ENCODE measurements around the gene CNTN1.

The CNTN1 gene

GRCh38 chr12:40980427-40980961 is 288.3 kb downstream of the CNTN1 start:
- no peak for DNase-seq

GRCh38 chr12:40986001-40986400 is 293.8 kb downstream of the CNTN1 start:
- DNase-seq = no peak

GRCh38 chr12:40988355-40988754 is 296.1 kb downstream of the CNTN1 start:
- DNase-seq = no peak

GRCh38 chr12:40988824-40989223 is 296.6 kb downstream of the CNTN1 start:
- DNase-seq = no peak

- DNase-seq = no peak
Measured at GRCh38 chr12:40989785-40990184, 297.5 kb downstream of the CNTN1 start.

- DNase-seq = no peak
Measured at GRCh38 chr12:40992158-40992557, 299.9 kb downstream of the CNTN1 start.

GRCh38 chr12:40992674-40993073 is 300.4 kb downstream of the CNTN1 start:
- no peak for DNase-seq

GRCh38 chr12:40993158-40993557 is 300.9 kb downstream of the CNTN1 start:
- DNase-seq = no peak

- no peak for DNase-seq
Measured at GRCh38 chr12:40996091-40996490, 303.9 kb downstream of the CNTN1 start.

GRCh38 chr12:40999210-40999609 is 307.0 kb downstream of the CNTN1 start:
- no peak for DNase-seq

- DNase-seq = no peak
Measured at GRCh38 chr12:41008472-41008871, 316.2 kb downstream of the CNTN1 start.

- no peak for DNase-seq
Measured at GRCh38 chr12:41011939-41012338, 319.7 kb downstream of the CNTN1 start.

GRCh38 chr12:41013881-41014642 is 321.8 kb downstream of the CNTN1 start:
- no peak for DNase-seq

GRCh38 chr12:41014643-41015020 is 322.4 kb downstream of the CNTN1 start:
- DNase-seq = no peak

- no peak for DNase-seq
Measured at GRCh38 chr12:41018010-41018409, 325.8 kb downstream of the CNTN1 start.

GRCh38 chr12:41019461-41019860 is 327.2 kb downstream of the CNTN1 start:
- no peak for DNase-seq

GRCh38 chr12:41023836-41024235 is 331.6 kb downstream of the CNTN1 start:
- no peak for DNase-seq

- no peak for DNase-seq
Measured at GRCh38 chr12:41026151-41026550, 333.9 kb downstream of the CNTN1 start.

GRCh38 chr12:41032386-41032785 is 340.1 kb downstream of the CNTN1 start:
- no peak for DNase-seq

GRCh38 chr12:41034686-41035085 is 342.4 kb downstream of the CNTN1 start:
- no peak for DNase-seq

- no peak for DNase-seq
Measured at GRCh38 chr12:41039461-41039860, 347.2 kb downstream of the CNTN1 start.

GRCh38 chr12:41045509-41045908 is 353.3 kb downstream of the CNTN1 start:
- DNase-seq = no peak

GRCh38 chr12:41049033-41049432 is 356.8 kb downstream of the CNTN1 start:
- DNase-seq = no peak

GRCh38 chr12:41051954-41052353 is 359.7 kb downstream of the CNTN1 start:
- no peak for DNase-seq

- DNase-seq = no peak
Measured at GRCh38 chr12:41052441-41052840, 360.2 kb downstream of the CNTN1 start.
